GM19025 (cell line): ENCODE measurements around the gene RTN4IP1.

Experiments used
- ATAC-seq: cut with Tn5 transposase; IDR thresholded peaks from one replicate; pipeline ENCODE4 v1.9.1; 2021; ENCODE audit warnings: mild to moderate bottlenecking, low read depth, moderate library complexity; ENCODE audit not compliant: unreplicated experiment

RTN4IP1 gene

GRCh38 chr6:106629103-106629858 lies at the start of gene RTN4IP1, which contains the start of gene QRSL1:
RTN4IP1 (minus strand) TSS chr6:106629498; CDS start chr6:106629021, 477 bp downstream.
QRSL1 (plus strand) TSS chr6:106629578; CDS start chr6:106629682, 104 bp downstream.
- peak; percentile 79 for ATAC-seq

- no peak for ATAC-seq
These were observed 48.0 kb upstream of the RTN4IP1 start for GRCh38 chr6:106677282-106677681.

GRCh38 chr6:106674541-106675229 lies 45.4 kb upstream of the RTN4IP1 start:
- no peak for ATAC-seq

- no peak for ATAC-seq
These were observed 42.4 kb upstream of the RTN4IP1 start for GRCh38 chr6:106671651-106672050.

- ATAC-seq: no peak
These were observed 40.9 kb upstream of the RTN4IP1 start for GRCh38 chr6:106670236-106670635.

GRCh38 chr6:106667022-106667402 lies 37.7 kb upstream of the RTN4IP1 start:
- ATAC-seq: no peak

GRCh38 chr6:106666282-106667021 lies 37.2 kb upstream of the RTN4IP1 start:
- peak; percentile 100 for ATAC-seq

GRCh38 chr6:106662458-106662857 lies 33.2 kb upstream of the RTN4IP1 start:
- ATAC-seq: no peak

GRCh38 chr6:106659859-106660258 lies 30.6 kb upstream of the RTN4IP1 start:
- ATAC-seq: no peak

- no peak for ATAC-seq
These were observed 29.2 kb upstream of the RTN4IP1 start for GRCh38 chr6:106658469-106658868.

- ATAC-seq: no peak
These were observed 19.5 kb upstream of the RTN4IP1 start for GRCh38 chr6:106648651-106649308.

GRCh38 chr6:106643061-106643460 lies 13.8 kb upstream of the RTN4IP1 start:
- no peak for ATAC-seq

GRCh38 chr6:106642476-106642875 lies 13.2 kb upstream of the RTN4IP1 start:
- no peak for ATAC-seq

- ATAC-seq: no peak
These were observed 10.5 kb upstream of the RTN4IP1 start for GRCh38 chr6:106639812-106640211.

- ATAC-seq: peak; percentile 67
These were observed 8.5 kb upstream of the RTN4IP1 start for GRCh38 chr6:106637717-106638341.

- ATAC-seq: peak; percentile 17
These were observed 7.9 kb upstream of the RTN4IP1 start for GRCh38 chr6:106637051-106637716.

GRCh38 chr6:106634565-106634964 lies 5.3 kb upstream of the RTN4IP1 start:
- ATAC-seq: no peak

GRCh38 chr6:106631346-106631745 lies 2.0 kb upstream of the RTN4IP1 start:
- ATAC-seq: no peak

- no peak for ATAC-seq
These were observed 1.1 kb upstream of the RTN4IP1 start for GRCh38 chr6:106630366-106630765.

GRCh38 chr6:106629859-106630163 lies 513 bp upstream of the RTN4IP1 start:
- ATAC-seq: no peak
